Esophagus squamous epithelium (tissue), 4 donors: ENCODE measurements around the gene KATNIP.

ENCODE experiments used
- POLR2A ChIP-seq, 4 donors: fragments of 450-650 bp; IDR thresholded peaks; one replicate each; pipeline ENCODE4 v1.6.1; 2017; ENCODE audit warnings: antibody characterized with exemption in 4 of 4, mild to moderate bottlenecking in 4 of 4, moderate library complexity in 3 of 4
- TF ChIP-seq, protein P1 (sequence below), 6 experiments: fragments of 450-650 bp in 4 of 6; fragments of 200-600 bp in 2 of 6; sonication (generic) in 2 of 6; IDR thresholded peaks; one replicate each; pipeline ENCODE4 v1.5.1; 2016 to 2019; ENCODE audit warnings: antibody characterized with exemption in 6 of 6, mild to moderate bottlenecking in 4 of 6, moderate library complexity in 4 of 6

- TF ChIP-seq, protein P1, sequence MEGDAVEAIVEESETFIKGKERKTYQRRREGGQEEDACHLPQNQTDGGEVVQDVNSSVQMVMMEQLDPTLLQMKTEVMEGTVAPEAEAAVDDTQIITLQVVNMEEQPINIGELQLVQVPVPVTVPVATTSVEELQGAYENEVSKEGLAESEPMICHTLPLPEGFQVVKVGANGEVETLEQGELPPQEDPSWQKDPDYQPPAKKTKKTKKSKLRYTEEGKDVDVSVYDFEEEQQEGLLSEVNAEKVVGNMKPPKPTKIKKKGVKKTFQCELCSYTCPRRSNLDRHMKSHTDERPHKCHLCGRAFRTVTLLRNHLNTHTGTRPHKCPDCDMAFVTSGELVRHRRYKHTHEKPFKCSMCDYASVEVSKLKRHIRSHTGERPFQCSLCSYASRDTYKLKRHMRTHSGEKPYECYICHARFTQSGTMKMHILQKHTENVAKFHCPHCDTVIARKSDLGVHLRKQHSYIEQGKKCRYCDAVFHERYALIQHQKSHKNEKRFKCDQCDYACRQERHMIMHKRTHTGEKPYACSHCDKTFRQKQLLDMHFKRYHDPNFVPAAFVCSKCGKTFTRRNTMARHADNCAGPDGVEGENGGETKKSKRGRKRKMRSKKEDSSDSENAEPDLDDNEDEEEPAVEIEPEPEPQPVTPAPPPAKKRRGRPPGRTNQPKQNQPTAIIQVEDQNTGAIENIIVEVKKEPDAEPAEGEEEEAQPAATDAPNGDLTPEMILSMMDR (IDR thresholded peaks at IDR 0.05), result no peak
- no peak for TF ChIP-seq POLR2A (IDR thresholded peaks at IDR 0.05)
Observed at GRCh38 chr16:27566417-27566816, 16.5 kb downstream of the KATNIP start.
